ENCODE data around the gene HLA-DOA.
A peak's percentile ranks its signal among the peaks of the same experiment; 100 is the strongest.

Gene HLA-DOA

GRCh38 chr6:32977272-32977952 is 32.0 kb downstream of the HLA-DOA start:
- DNase-seq (ENCODE audit: low read depth): no peak

DNA sequence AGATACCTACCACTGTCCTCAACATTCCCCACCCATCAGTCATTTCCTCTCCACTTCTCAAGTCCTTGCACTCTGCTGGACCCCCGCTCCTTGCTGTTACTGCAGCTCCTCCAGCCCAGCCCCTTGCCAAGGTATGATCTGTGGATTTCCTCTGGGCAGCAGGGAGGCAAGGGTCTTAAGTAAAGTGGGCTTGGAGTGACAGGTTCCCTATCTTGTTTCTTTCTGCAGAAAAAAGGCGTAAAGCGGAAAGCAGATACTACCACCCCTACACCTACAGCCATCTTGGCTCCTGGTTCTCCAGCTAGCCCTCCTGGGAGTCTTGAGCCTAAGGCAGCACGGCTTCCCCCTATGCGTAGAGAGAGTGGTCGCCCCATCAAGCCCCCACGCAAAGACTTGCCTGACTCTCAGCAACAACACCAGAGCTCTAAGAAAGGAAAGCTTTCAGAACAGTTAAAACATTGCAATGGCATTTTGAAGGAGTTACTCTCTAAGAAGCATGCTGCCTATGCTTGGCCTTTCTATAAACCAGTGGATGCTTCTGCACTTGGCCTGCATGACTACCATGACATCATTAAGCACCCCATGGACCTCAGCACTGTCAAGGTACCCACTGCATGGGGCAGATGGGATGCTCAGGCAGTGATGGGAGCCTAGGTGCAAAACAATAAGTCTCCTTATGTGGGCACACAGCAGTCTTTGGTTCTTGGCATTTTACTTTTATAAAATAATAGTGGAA is 32.9 kb downstream of the HLA-DOA start:
- no peak for DNase-seq (ENCODE audit: low read depth)

DNA sequence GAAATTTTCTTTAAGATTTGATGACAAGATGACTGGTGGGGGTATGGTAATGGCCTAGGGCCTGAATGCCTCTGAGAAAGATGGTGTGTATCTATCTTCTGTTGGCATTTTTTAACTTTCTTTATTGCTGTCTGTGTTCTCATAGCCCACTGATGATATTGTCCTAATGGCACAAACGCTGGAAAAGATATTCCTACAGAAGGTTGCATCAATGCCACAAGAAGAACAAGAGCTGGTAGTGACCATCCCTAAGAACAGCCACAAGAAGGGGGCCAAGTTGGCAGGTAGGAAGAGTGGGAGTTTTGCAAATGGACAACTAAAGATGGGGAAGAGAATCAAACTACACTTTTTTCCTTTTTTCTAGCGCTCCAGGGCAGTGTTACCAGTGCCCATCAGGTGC is 33.5 kb downstream of the HLA-DOA start:
- no peak for DNase-seq (ENCODE audit: low read depth)

GRCh38 chr6:32974541-32975308 is 34.7 kb downstream of the HLA-DOA start:
- DNase-seq (ENCODE audit: low read depth): no peak

GRCh38 chr6:32974016-32974333 is 35.4 kb downstream of the HLA-DOA start:
- peak; percentile 41 for DNase-seq (ENCODE audit: low read depth)

- no peak for DNase-seq (ENCODE audit: low read depth)
Observed at GRCh38 chr6:32973144-32974015, 36.0 kb downstream of the HLA-DOA start.

DNA sequence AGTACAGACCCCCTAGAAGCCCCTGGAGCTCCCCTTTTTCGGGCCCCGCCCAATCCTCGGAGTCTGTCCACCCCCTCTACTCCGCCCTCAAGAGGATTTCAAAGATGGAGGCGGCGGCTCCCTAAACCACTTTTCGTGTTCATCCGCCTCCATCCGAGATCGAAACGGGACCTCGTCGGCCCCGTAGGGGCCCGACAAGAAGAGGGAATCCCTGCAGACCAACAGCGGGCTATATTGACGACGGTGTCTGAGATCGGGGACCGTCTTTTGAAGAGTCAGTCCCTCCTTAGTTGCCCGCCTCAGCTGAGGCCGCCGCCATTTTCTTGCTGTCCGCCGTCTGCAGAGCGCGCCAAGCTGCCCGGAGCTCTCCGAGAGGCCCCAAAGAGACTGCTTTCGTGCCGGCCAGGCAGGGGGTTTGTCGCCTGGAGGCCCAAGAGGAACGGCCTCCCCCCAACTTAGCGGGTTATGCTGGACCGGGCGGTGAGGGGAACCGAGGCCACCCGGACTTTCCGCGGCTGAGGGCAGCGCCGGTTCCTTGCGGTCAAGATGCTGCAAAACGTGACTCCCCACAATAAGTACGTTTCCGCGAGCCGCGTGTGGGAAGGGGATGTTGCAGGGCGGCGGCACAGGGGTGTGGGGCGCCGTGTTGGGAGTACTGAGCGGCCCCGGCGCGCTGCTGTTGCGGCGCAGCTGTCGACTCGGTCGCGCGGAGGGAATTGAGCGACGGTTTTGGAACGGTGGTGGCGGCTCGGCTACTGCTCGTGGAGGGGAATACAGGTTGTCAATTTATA is 36.8 kb downstream of the HLA-DOA start:
- no peak for DNase-seq (ENCODE audit: low read depth)

DNA sequence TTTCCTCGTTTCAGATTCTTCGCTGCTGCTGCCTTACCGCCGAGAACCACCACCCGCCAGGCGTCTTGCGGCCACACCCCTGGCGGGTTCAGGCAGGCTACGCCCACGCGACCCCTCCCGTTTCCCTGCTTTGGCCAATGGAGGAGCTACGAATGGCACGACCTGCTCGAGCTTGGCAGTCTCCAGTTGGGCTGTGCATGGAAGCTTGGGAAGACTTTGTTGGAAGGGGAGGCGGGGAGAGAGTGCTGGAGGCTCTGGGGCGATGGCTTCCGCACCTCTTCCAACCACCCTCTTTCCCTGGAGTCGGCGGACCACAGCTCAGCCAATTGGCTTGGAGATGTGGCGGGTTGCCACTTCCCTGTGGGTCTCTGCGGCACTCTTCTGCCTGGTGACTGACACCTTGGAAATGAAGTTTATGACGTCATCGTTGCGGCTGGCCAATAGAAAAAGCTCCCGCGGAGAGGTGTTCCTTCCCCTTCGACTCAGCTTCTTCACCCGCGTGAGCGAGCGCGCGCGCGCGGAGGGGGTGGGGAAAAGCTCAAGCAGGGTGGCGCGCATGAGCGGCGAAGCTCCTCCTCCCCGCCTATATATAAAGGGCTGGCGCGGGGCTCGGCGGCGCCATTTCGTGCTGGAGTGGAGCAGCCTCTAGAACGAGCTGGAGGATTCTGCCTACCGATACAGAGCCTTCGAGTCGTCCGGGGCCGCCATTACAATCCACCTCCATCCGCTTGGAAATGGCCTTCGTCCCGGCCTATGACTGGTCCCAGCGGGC is 37.6 kb downstream of the HLA-DOA start:
- peak; percentile 100 for DNase-seq (ENCODE audit: low read depth)

GRCh38 chr6:32971242-32971580 is 38.2 kb downstream of the HLA-DOA start:
- no peak for DNase-seq (ENCODE audit: low read depth)

- DNase-seq (ENCODE audit: low read depth): peak; percentile 90
Observed at GRCh38 chr6:32970413-32971241, 38.8 kb downstream of the HLA-DOA start.

- DNase-seq (ENCODE audit: low read depth): peak; percentile 92
Observed at GRCh38 chr6:32969685-32970412, 39.5 kb downstream of the HLA-DOA start.

GRCh38 chr6:32968867-32969684 is 40.3 kb downstream of the HLA-DOA start:
- DNase-seq (ENCODE audit: low read depth): peak; percentile 67

- DNase-seq (ENCODE audit: low read depth): peak; percentile 95
Observed at GRCh38 chr6:32968093-32968866, 41.1 kb downstream of the HLA-DOA start, which contains the start of gene BRD2. BRD2 (plus strand) TSS chr6:32968594; CDS start chr6:32972899, 4,305 bp downstream.

DNA sequence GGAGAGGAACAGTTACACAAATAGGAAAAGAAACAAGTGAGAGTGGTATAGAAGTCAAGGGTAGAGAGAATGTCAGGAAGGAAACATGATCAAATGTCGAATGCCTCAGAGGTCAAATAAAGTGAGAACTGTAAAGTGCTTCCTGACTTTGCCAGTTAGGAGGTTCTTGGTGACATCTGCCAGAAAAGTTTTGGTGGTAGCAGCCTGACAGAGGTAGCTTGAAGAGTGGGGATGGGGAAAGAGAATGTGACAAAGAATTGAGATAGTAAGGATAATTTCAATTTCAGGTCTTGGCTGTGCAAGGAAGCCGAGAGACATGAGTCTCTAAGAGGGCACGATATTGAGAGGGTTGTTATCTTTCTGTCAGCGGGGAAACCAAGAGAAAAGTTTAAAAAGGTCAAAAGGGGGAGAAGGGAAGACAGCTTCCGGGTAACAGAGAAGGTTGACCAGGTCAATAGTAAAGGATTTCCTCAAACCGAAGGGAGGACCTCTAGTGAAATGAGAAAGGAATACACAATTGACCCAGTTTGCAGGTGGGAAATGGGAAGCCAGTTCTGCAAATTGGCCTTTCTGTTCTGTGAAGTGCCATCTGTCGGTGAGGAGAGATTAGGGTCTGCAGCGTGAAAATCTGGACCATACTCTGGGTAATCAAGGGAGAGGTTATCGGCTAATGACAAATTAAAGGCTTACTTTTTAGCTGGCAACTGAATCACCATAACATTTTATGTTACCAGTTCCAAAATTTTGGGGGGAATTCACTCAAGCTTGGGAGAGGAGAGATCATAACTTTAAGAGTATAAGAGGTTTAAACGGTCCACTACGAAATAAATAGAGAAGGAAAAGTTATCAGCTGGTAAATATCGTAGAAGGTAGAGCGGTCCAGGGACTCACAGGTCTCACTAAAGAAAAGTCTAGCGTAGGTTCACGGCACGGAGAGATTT is 42.0 kb downstream of the HLA-DOA start:
- DNase-seq (ENCODE audit: low read depth): peak; percentile 34

DNA sequence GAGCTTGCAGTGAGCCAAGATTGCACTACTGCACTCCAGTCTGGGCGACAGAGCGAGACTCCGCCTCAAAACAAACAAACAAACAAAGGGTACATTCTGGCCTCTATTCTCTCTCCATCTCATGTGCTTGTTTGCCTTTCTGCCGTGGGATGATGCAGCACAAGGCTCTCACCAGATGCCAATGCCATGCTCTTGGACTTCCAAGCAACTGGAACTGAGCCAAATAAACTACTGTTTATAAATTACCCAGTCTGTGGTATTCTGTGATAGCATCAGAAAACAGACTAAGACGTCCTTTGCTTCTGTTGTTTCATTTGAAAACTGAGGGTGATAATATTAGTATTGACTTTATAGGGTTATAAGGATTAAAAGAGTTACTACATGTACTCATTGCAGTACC is 44.6 kb downstream of the HLA-DOA start:
- no peak for DNase-seq (ENCODE audit: low read depth)

- DNase-seq (ENCODE audit: low read depth): no peak
Observed at GRCh38 chr6:32963866-32964265, 45.5 kb downstream of the HLA-DOA start.
